NCI-H774 (cell line): Measurements from ENCODE around the gene RRM2.
"Not testable (repeated sequence)": the region's sequence is repeated elsewhere in the genome, so short reads cannot be mapped to it uniquely, and the experiment has no call there.

ENCODE experiments used
- DNase-seq: peaks from one replicate; lab custom pipeline; 2025; lab: John Stamatoyannopoulos, UW

The RRM2 gene

GRCh38 chr2:10132596-10132995 is 10.1 kb downstream of the RRM2 start:
- no peak for DNase-seq

GRCh38 chr2:10132996-10133647 is 10.6 kb downstream of the RRM2 start:
- no peak for DNase-seq

GRCh38 chr2:10135296-10136089 is 13.0 kb downstream of the RRM2 start:
- DNase-seq = no peak

GRCh38 chr2:10136101-10136934 is 13.8 kb downstream of the RRM2 start:
- no peak for DNase-seq

- no peak for DNase-seq
These were observed 14.7 kb downstream of the RRM2 start for GRCh38 chr2:10137053-10137843.

- no peak for DNase-seq
These were observed 17.0 kb downstream of the RRM2 start for GRCh38 chr2:10139536-10139935.

- no peak for DNase-seq
These were observed 18.5 kb downstream of the RRM2 start for GRCh38 chr2:10140841-10141610.

- DNase-seq = no peak
These were observed 19.4 kb downstream of the RRM2 start for GRCh38 chr2:10141736-10142639.

GRCh38 chr2:10142640-10142965 is 20.1 kb downstream of the RRM2 start:
- DNase-seq = no peak

- DNase-seq = no peak
These were observed 22.4 kb downstream of the RRM2 start for GRCh38 chr2:10144771-10145518.

- DNase-seq = no peak
These were observed 23.2 kb downstream of the RRM2 start for GRCh38 chr2:10145519-10146357.

- no peak for DNase-seq
These were observed 23.9 kb downstream of the RRM2 start for GRCh38 chr2:10146366-10147005.

GRCh38 chr2:10147050-10147660 is 24.6 kb downstream of the RRM2 start:
- not testable (repeated sequence) for DNase-seq

- DNase-seq = no peak
These were observed 25.7 kb downstream of the RRM2 start for GRCh38 chr2:10148268-10148667.

GRCh38 chr2:10149635-10150034 is 27.1 kb downstream of the RRM2 start:
- no peak for DNase-seq

- no peak for DNase-seq
These were observed 27.9 kb downstream of the RRM2 start for GRCh38 chr2:10150436-10150835.

- DNase-seq = no peak
These were observed 28.9 kb downstream of the RRM2 start for GRCh38 chr2:10151462-10151861.

- no peak for DNase-seq
These were observed 34.8 kb downstream of the RRM2 start for GRCh38 chr2:10157293-10157692.
